Smooth muscle cell (in vitro differentiated cells): ENCODE results near the gene AKR1A1. TPM values are rescaled to one million over a fixed set of nuclear protein-coding genes. Genes with fewer than 3 reads are reported as not detected.
"Not testable (repeated sequence)": the region's sequence is repeated elsewhere in the genome, so short reads cannot be mapped to it uniquely, and the experiment has no call there.

Experiments
- DNase-seq: peaks from one replicate; lab custom pipeline; 2025; ENCODE audit not compliant: unreplicated experiment; lab: John Stamatoyannopoulos, UW
- H2AFZ ChIP-seq: fragments of 200-600 bp; sonication (generic); 2 replicates; pipeline ENCODE4 v1.6.0; 2016; ENCODE audit warnings: antibody characterized with exemption, low read depth, mild to moderate bottlenecking
- H3F3A ChIP-seq: fragments of 200-600 bp; sonication (generic); 2 replicates; pipeline ENCODE4 v1.6.0; 2017; ENCODE audit warnings: antibody characterized with exemption, low read depth
- H3K27ac ChIP-seq: fragments of 200-600 bp; sonication (generic); 2 replicates; pipeline ENCODE4 v1.5.1; 2016; ENCODE audit warnings: low read depth, mild to moderate bottlenecking
- H3K27me3 ChIP-seq: fragments of 200-600 bp; sonication (generic); 2 replicates; pipeline ENCODE4 v1.6.1; 2016; ENCODE audit warnings: low read depth, mild to moderate bottlenecking
- H3K36me3 ChIP-seq: fragments of 200-600 bp; sonication (generic); 2 replicates; pipeline ENCODE4 v1.5.1; 2016; ENCODE audit warnings: low read depth
- H3K4me1 ChIP-seq: fragments of 200-600 bp; sonication (generic); 2 replicates; pipeline ENCODE4 v1.5.1; 2016; ENCODE audit warnings: low read depth
- H3K4me2 ChIP-seq: fragments of 200-600 bp; sonication (generic); 2 replicates; pipeline ENCODE4 v1.6.0; 2016; ENCODE audit warnings: mild to moderate bottlenecking
- H3K4me3 ChIP-seq: fragments of 200-600 bp; sonication (generic); 2 replicates; pipeline ENCODE4 v1.5.1; 2016; ENCODE audit warnings: mild to moderate bottlenecking
- H3K79me2 ChIP-seq: fragments of 200-600 bp; sonication (generic); 2 replicates; pipeline ENCODE4 v1.6.0; 2016; ENCODE audit warnings: low read depth, mild to moderate bottlenecking
- H3K9ac ChIP-seq: fragments of 200-600 bp; sonication (generic); 2 replicates; pipeline ENCODE4 v1.6.0; 2016; ENCODE audit warnings: low read depth
- H3K9me3 ChIP-seq: fragments of 200-600 bp; sonication (generic); replicated peaks from 2 replicates; pipeline ENCODE4 v1.5.1; 2016; ENCODE audit warnings: low read depth
- H4K20me1 ChIP-seq: fragments of 200-600 bp; sonication (generic); 2 replicates; pipeline ENCODE4 v1.6.0; 2016; ENCODE audit warnings: low read depth
- WGBS: methylation state at CpG from one replicate; pipeline ENCODE4 v1.1.7; 2016; ENCODE audit warnings: low lambda C conversion rate; 5-methylcytosine and 5-hydroxymethylcytosine counted together
- polyA plus RNA-seq: library from polyadenylated mRNA; unstranded; fragments of >200 nt; fragmentation: Nextera tagmentation; extraction: Ambion mirVana; gene quantifications from 2 replicates; pipeline ENCODE4 v1.2.1, GENCODE V29; 2016
- total RNA-seq: library from RNA; depleted of rRNA; stranded (reverse); fragments of >200 nt; gene quantifications from 2 replicates; pipeline ENCODE4 v1.2.3, GENCODE V29; 2014
- TF ChIP-seq, protein P1 (sequence below): fragments of 200-600 bp; sonication (generic); IDR thresholded peaks from 2 replicates; pipeline ENCODE4 v1.5.1; 2017; ENCODE audit warnings: borderline replicate concordance, mild to moderate bottlenecking, antibody characterized with exemption; ENCODE audit not compliant: insufficient read depth, poor library complexity, severe bottlenecking

The AKR1A1 gene
- total and polyA plus RNA-seq, 2 experiments from 2014 or later: 91.4 to 135 TPM

DNA sequence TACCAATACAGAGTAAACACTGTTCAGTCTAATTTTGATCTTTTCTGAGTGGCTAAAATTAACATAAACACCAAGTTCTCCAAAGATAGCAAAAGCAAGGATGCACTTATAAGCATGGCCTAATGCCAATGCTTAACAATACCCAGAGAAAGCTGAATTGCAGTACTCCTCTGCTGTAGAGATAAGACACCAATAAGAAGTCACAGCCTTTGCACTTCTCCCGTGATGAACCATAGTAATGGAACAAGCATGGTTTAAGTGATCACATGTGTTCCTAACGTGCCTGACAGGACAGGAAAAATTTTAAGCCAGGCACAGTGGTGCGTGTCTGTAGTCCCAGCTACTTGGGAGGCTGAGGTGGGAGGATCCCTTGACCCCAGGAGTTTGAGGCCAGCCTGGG lies 34.6 kb upstream of the AKR1A1 start:
- 69% methylated on average over 3 of the region's 3 CpGs for WGBS
- Histone ChIP-seq H3K4me1 (peaks cover 14% of the 10 kb centered on the region), H3K36me3 (no peaks in the 10 kb centered on the region), H2AFZ (no peak overlapping the region), H3K79me2 (peaks cover 20% of the 10 kb centered on the region), H3K9ac (no peak overlapping the region), H3F3A (peaks cover 15% of the 10 kb centered on the region), H3K4me2 (no peak overlapping the region), H3K9me3 (no peaks in the 10 kb centered on the region), H3K4me3 (no peak overlapping the region), H3K27me3 (no peaks in the 10 kb centered on the region), H3K27ac (no peak overlapping the region), H4K20me1 (peaks cover 92% of the 10 kb centered on the region)
- no peak for DNase-seq
- TF ChIP-seq, protein P1, sequence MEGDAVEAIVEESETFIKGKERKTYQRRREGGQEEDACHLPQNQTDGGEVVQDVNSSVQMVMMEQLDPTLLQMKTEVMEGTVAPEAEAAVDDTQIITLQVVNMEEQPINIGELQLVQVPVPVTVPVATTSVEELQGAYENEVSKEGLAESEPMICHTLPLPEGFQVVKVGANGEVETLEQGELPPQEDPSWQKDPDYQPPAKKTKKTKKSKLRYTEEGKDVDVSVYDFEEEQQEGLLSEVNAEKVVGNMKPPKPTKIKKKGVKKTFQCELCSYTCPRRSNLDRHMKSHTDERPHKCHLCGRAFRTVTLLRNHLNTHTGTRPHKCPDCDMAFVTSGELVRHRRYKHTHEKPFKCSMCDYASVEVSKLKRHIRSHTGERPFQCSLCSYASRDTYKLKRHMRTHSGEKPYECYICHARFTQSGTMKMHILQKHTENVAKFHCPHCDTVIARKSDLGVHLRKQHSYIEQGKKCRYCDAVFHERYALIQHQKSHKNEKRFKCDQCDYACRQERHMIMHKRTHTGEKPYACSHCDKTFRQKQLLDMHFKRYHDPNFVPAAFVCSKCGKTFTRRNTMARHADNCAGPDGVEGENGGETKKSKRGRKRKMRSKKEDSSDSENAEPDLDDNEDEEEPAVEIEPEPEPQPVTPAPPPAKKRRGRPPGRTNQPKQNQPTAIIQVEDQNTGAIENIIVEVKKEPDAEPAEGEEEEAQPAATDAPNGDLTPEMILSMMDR: no peak

DNA sequence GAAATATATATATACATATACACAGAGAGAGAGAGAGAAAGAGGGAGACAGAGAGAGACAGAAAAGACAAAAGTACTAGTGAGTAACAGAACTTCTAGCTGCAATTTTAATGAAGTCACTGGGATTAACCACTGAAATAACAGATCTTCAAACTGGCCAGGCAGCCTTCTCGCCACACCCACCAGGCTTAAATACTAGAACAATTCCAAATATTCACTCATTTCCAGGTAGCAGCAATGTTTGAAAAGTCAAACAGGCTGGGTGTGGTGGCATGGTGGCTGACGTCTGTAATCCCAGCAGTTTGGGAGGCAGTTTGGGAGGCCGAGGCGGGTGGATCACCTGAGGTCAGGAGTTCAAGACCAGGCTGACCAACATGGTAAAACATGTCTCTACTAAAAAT lies 34.2 kb upstream of the AKR1A1 start:
- Histone ChIP-seq H3K36me3 (no peaks in the 10 kb centered on the region), H3K4me1 (peaks cover 14% of the 10 kb centered on the region), H2AFZ (no peak overlapping the region), H3K27ac (no peak overlapping the region), H4K20me1 (peaks cover 89% of the 10 kb centered on the region), H3K27me3 (no peaks in the 10 kb centered on the region), H3K4me2 (no peak overlapping the region), H3K9ac (no peak overlapping the region), H3K79me2 (peaks cover 24% of the 10 kb centered on the region), H3K9me3 (no peaks in the 10 kb centered on the region), H3F3A (peaks cover 11% of the 10 kb centered on the region), H3K4me3 (no peak overlapping the region)
- DNase-seq: no peak
- 83% methylated on average over 4 of the region's 4 CpGs for whole genome bisulfite sequencing
- TF ChIP-seq, protein P1: no peak

DNA sequence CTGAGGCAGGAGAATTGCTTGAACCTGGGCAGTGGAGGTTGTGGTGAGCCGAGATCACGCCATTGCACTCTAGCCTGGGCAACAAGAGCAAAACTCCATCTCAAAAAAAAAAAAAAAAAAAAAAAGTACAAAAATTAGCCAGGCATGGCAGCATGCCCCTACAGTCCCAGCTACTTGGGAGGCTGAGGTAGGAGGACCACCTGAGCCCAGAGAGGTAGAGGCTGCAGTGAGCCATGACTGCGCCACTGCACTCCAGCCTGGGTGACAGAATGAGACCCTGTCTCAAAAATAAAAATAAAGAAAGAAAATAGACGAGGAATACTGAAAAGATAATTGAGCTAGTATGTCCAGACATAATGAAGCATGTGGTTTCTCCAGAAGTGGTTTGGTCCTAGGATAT lies 32.3 kb upstream of the AKR1A1 start:
- H3K27me3 ChIP-seq, H3K4me2 ChIP-seq, H3F3A ChIP-seq, H3K27ac ChIP-seq, H3K36me3 ChIP-seq, H3K9me3 ChIP-seq, H3K4me1 ChIP-seq, H3K4me3 ChIP-seq, DNase-seq, H3K9ac ChIP-seq, H2AFZ ChIP-seq: not testable (repeated sequence)
- Histone ChIP-seq H3K79me2 (peaks cover 26% of the 10 kb centered on the region), H4K20me1 (peaks cover 73% of the 10 kb centered on the region)
- 86% methylated on average over 4 of the region's 4 CpGs for WGBS

DNA sequence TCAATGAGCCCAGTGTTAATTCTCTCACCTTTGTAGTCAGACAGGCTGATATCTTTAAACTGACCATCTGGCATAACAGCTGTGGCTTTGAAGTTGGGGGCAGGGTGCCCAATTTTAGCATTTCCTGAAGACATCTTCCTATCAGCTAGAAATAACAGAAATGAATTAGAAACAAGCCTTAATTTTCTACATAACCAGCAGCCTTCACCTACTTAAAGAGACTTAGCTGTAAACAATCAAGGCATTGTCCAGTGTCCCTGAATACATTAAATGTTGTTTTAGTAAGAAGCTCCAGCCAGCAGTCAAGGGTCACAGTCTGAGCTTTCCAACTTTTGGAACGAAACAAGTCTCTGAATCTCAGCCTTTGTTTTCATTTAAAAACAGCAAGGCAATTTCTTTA lies 31.7 kb upstream of the AKR1A1 start:
- H3K36me3 ChIP-seq: no peaks in the 10 kb centered on the region
- 57% methylated on average over 1 of the region's 1 CpG for WGBS
- H2AFZ ChIP-seq: no peak overlapping the region
- H3K79me2 ChIP-seq: peaks cover 26% of the 10 kb centered on the region
- peak overlapping the region; percentile 19 for H3K4me2 ChIP-seq
- no peaks in the 10 kb centered on the region for H3K9me3 ChIP-seq
- peaks cover 8% of the 10 kb centered on the region for H3K4me1 ChIP-seq
- H4K20me1 ChIP-seq: peaks cover 68% of the 10 kb centered on the region
- DNase-seq: no peak
- TF ChIP-seq, protein P1: no peak
- H3K4me3 ChIP-seq: no peak overlapping the region
- H3F3A ChIP-seq: peaks cover 9% of the 10 kb centered on the region
- no peak overlapping the region for H3K9ac ChIP-seq
- no peak overlapping the region for H3K27ac ChIP-seq
- H3K27me3 ChIP-seq: no peaks in the 10 kb centered on the region

DNA sequence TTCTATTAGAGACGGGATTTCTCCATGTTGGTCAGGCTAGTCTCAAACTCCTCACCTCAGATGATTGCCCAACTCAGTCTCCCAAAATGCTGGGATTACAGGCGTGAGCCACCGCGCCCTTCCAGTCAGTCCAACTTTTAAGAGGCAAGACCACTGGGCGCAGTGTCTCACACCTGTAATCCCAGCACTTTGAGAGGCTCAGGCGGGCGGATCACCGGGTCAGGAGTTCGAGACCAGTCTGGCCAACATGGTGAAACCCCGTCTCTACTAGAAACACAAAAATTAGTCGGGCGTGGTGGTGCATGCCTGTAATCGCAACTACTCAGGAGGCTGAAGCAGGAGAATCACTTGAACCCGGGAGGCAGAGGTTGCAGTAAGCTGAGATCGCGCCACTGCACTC lies 30.9 kb upstream of the AKR1A1 start:
- H3K4me1 ChIP-seq, DNase-seq, H3K27ac ChIP-seq, H3K36me3 ChIP-seq, H3K9me3 ChIP-seq, H2AFZ ChIP-seq, H3K9ac ChIP-seq, H3K4me3 ChIP-seq, H3K27me3 ChIP-seq: not testable (repeated sequence)
- Histone ChIP-seq H3F3A (peaks cover 11% of the 10 kb centered on the region), H3K79me2 (peaks cover 26% of the 10 kb centered on the region), H4K20me1 (peaks cover 59% of the 10 kb centered on the region), H3K4me2 (peak overlapping the region; percentile 92)
- 70% methylated on average over 16 of the region's 16 CpGs for WGBS
